LNCaP clone FGC (cell line): ENCODE measurements around the gene FAM9A.

Experiments used
- DNase-seq: peaks from one replicate; pipeline ENCODE4 v3.0.0-alpha.2; 2011; ENCODE audit warnings: low read depth
- H3K4me3 ChIP-seq: 2 replicates; pipeline ENCODE4 v1.5.1; 2011; ENCODE audit warnings: mild to moderate bottlenecking, low read depth, low read length, control low read depth
- CTCF ChIP-seq: IDR thresholded peaks from 2 replicates; pipeline ENCODE4 v1.5.1; 2012; ENCODE audit warnings: mild to moderate bottlenecking; ENCODE audit not compliant: control insufficient read depth, insufficient read depth; ENCODE audit errors: extremely low read depth

Gene FAM9A

GRCh38 chrX:8823698-8824097 lies 22.5 kb upstream of the FAM9A start:
- no peak for TF ChIP-seq CTCF
- no peak overlapping the region for H3K4me3 ChIP-seq
- no peak for DNase-seq

- TF ChIP-seq CTCF = no peak
- H3K4me3 ChIP-seq = no peak overlapping the region
- no peak for DNase-seq
Observed at GRCh38 chrX:8822002-8822401, 20.8 kb upstream of the FAM9A start.

- DNase-seq = no peak
- TF ChIP-seq CTCF = no peak
- H3K4me3 ChIP-seq = no peak overlapping the region
Observed at GRCh38 chrX:8820910-8821527, 19.8 kb upstream of the FAM9A start.

- DNase-seq = no peak
- TF ChIP-seq CTCF = peak; percentile 73
- H3K4me3 ChIP-seq = no peak overlapping the region
Observed at GRCh38 chrX:8815460-8816065, 14.4 kb upstream of the FAM9A start.

GRCh38 chrX:8813036-8813435 lies 11.9 kb upstream of the FAM9A start:
- TF ChIP-seq CTCF = no peak
- H3K4me3 ChIP-seq = no peak overlapping the region
- no peak for DNase-seq

GRCh38 chrX:8811611-8812010 lies 10.4 kb upstream of the FAM9A start:
- TF ChIP-seq CTCF = no peak
- no peak for DNase-seq
- no peak overlapping the region for H3K4me3 ChIP-seq

GRCh38 chrX:8808661-8809060 lies 7.5 kb upstream of the FAM9A start:
- no peak for TF ChIP-seq CTCF
- no peak for DNase-seq
- no peak overlapping the region for H3K4me3 ChIP-seq
